CD4-positive, alpha-beta T cell treated with Interleukin-15 for 1 hour (primary cell): ENCODE measurements around the gene KIAA0319L.

ENCODE experiments used
- DNase-seq: peaks from one replicate; pipeline ENCODE4 v3.0.0-alpha.2; 2020

The KIAA0319L gene

GRCh38 chr1:35535243-35535642 is 22.0 kb downstream of the KIAA0319L start:
- no peak for DNase-seq

GRCh38 chr1:35533586-35533985 is 23.6 kb downstream of the KIAA0319L start:
- DNase-seq = no peak

DNA sequence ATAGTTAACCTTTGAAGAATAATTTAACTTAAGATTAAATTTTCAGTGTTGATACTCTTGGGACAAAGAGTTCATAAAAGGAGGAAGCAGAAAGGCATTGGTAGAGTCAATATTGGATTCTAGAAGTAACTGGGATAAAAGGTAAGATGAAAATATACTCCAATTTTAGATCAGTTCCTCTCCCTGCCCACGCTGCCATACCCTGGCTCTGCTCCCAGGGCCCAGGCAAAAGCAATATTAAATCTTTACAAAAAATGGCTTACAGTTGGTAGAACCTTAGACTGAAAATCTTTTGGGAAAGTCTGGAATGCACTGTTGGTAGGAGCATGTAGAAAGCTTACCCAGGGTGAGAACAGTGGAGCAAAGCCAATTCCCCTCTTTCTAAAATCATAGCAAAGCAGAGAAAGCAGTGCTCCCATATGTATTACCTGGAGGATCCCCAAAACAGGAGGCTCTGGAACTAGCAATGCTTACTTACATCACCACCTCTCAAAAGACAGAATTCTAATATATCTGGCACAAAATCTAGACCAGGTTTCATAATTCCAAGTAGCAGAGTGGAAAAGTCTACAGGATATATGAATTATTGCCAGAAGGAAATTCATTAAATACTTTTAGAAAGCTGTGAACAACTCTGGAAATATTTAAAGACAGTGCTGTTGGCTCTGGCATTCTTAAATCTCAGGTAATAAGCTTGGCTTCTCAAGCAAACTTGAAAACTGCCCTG is 24.5 kb downstream of the KIAA0319L start:
- no peak for DNase-seq

DNA sequence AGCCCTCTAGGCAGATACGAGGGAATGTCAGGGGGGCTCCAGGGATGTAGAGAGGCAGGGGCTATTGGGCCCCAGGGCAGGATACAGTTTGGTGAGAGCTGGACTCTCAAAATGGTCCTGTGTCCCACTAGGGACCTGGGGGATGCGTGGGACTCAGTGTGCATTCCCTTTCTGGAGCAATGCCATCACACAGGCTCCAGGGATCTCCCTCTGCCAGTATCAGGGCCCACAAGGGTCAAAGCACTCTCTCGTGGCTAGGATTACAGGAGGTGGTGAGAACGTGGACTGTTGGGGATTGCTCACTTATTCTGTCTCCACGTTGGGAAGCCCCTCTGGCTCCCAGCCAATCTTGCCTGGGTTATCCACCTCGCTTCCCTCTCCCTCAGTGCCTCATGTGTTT is 25.8 kb downstream of the KIAA0319L start:
- DNase-seq = no peak

DNA sequence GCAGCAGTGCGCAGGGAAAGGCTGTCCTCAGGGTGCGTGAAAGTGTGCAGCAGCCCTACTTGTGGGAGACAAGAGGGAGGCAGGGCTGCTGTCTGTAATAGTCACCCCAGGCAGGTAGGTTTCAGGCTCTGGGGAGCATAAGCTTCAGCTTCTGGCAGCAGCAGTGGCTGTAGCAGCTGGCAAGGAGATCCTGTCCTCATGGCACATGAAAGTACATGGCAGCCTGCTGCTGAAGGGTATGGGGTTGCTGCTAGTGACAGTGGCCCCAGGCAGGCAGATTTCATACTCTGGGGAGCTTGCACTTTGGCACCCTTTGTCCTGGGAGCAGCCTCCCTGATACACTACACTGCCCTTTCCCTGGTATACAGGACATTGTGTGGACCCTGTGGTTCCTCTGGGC is 26.3 kb downstream of the KIAA0319L start:
- no peak for DNase-seq

DNA sequence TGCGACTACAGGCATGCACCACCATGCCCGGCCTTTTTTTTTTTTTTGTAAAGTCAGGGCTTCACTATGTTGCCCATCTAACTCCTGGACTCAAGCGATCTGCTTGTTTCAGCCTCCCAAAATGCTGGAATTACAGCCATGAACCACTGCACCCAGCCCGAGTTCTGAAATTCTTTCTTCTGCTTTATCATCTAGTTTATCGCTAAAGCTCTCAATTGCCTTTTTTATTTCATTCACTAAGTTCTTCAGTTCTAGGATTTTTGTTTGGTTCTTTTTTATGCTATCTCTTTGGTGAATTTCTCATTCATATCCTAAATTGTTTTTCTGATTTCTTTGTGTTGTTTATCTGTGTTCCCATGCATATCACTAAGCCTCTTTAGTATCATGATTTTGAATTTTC is 27.0 kb downstream of the KIAA0319L start:
- no peak for DNase-seq

DNA sequence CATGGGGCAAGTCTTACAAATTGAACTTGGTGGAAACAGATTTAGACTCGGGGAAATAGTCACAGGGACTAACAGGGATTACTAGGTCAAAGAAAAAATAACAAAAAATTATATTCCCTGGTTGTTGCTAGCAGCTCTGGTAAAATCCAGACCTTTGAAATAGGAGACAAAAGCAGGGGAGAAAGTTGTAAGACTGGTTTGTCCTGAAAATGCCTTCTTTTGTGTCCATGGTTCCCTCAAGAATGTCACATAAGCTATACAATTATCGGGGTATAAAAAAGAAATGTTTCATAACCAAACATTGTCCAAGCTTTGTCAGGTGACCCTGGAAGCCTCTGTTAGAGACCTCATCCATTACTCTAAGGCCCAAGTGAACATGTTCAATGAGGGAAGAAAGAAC is 33.1 kb downstream of the KIAA0319L start:
- no peak for DNase-seq

DNA sequence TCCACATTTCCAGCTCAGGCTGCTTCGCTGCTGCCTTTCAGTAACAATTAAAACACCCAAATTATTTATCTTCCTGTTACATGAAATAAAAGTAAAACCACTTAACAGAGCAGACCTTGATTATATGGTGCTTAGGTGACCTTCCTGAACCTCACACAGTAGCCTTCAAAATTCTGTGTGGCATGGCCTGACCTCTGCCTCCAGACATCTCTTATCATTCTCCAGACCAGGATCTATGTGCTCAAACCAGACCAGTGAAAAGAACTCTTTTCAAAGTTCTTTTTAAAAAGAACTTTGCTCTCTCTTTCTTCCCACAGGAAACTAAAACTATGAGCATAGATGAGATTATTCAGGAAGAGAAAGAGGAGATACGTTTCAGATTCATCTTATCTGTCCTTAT is 37.8 kb downstream of the KIAA0319L start:
- DNase-seq = no peak

- DNase-seq = no peak
Measured at GRCh38 chr1:35518183-35518582, 39.0 kb downstream of the KIAA0319L start.

GRCh38 chr1:35511305-35511704 is 45.9 kb downstream of the KIAA0319L start:
- DNase-seq = no peak

- DNase-seq = no peak
Measured at GRCh38 chr1:35509558-35509957, 47.6 kb downstream of the KIAA0319L start.

DNA sequence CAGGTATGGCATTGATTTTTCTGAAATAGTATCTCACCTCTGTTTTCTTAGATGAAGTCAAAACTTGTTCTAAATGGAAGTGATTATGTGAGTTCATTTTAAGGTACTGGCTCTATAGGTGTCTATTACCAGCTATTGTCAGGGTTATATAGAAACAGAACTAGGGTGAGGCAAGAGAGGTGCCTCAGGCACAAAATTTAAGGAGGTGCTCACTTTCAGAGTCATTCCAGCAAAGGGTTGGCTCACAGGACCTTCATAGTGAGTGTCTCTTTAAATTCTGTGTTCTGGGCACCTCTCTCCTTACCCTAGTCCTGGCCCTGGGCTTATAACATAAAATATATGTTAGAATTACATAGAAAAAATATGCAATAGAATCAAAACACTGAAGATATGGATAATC is 49.3 kb downstream of the KIAA0319L start:
- DNase-seq = no peak

- no peak for DNase-seq
Measured at GRCh38 chr1:35506960-35507912, 50.0 kb downstream of the KIAA0319L start.

DNA sequence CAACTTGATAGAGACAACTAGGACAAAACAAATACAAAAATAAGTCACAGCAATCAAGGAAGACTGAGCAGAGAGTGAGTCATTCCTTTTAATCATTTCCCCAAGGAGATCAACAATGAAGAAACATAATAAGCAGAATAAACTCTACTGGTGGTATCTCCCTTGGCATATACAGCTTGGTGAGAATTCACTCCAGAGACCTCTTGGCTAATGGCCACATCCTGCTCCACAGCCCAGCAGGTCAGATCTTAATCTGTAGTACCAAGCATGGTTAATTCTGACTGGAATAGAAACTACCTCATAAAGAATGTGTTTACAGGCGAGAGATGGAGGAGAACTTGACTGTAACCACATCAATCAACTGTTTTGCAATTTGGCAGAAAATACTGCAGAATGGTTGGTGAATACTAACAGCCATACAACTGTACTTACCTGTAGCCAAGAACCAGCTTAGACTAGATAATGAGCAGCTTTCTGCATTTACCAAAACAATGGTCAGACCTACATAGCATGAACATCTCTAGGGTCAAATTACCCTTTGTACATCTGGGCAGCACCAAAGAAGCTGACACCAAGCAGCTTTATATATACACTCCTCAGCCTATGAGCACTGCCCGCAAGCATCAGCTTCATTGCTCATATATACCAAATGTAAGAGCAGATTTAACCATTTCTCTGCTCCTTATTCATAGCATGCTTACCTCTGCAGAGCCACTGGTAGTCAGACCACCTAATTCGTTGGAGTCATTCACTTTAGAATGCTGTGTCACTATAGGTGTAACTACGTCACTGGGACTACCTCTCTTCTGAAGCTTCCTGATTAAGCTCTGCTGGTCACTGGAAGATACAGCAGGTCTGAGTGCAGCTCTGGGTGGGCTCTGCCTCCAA is 51.0 kb downstream of the KIAA0319L start:
- DNase-seq = peak; percentile 42

DNA sequence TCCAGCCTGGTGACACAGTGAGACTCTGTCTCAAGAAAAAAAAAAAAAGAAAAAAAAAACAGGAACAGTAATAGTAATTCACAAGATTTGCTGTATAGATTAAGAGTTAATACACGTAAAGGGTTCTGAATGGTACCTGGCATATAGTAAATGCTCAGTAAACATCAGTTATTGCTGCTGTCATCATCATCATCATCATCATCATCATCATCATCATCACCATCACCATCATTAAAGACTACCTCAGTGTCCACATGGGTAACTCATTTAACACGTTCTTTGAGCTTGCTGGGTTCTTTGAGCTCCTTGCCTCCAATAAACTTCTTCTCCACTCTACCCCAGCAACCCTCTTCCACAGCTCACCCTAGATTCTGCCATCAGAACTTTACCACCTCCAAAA is 55.0 kb downstream of the KIAA0319L start:
- no peak for DNase-seq

- no peak for DNase-seq
Measured at GRCh38 chr1:35500439-35500838, 56.8 kb downstream of the KIAA0319L start.

- peak; percentile 57 for DNase-seq
Measured at GRCh38 chr1:35499652-35500176, 57.5 kb downstream of the KIAA0319L start.

- DNase-seq = no peak
Measured at GRCh38 chr1:35499231-35499630, 58.0 kb downstream of the KIAA0319L start.

DNA sequence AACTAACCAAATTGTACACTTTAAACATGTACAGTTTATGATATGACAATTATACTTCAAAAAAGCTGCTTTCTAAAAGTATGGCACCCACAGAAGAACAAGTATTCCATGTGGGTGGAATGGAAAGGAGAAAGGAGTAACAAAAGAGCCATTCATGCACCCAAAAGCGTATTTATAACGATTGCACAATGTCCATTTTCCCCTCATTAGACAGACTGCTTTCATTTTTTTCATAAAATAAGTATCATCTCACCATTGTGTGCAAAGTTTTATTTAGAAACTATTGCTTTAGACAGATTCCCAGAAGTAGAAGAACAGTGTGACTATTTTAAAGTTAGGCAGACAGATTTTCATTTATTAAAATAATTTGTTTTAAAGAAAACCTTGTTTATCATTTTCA is 59.6 kb downstream of the KIAA0319L start:
- DNase-seq = no peak

- no peak for DNase-seq
Measured at GRCh38 chr1:35490250-35490649, 67.0 kb downstream of the KIAA0319L start.

DNA sequence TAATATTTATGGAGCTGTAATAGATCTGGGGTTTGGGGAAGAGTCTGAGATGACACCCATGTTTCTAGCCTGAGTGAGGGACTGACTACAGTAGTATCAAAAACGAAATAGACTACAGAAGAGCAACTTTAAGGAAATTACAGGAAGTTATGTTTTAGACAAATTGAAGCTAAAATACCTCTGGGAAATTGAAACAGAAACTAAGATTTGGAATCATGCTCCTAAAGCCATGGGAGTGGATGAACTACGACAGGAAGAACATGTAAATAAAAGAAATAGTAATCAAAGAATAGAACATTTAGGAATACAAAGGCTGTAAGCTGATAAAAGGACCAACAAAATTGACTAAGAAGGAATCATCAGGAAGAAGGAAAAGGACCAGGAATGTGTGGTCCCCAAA is 68.9 kb downstream of the KIAA0319L start:
- no peak for DNase-seq

DNA sequence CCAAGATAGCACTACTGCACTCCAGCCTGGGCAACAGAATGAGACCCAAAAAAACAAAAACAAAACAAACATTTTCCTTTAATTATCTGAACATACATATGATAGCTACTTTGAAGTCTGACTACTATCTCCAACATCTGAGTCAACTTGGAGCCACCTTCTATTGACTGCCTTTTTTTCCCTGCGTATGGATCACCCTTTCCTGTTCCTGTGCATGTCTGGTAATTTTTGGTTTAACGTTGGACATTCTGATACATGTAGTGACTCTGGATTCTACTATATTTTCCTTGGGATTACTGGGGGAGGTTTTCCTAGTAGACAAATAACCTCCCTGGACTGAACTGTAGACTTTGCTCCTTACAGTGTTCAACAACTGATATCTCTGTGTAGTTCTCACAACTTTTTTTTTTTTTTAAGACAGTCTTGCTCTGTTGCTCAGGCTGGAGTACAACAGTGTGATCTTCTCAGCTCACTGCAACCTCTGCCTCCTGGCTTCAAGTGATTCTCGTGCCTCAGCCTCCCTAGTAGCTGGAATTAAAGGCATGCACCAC is 70.3 kb downstream of the KIAA0319L start:
- DNase-seq = no peak

DNA sequence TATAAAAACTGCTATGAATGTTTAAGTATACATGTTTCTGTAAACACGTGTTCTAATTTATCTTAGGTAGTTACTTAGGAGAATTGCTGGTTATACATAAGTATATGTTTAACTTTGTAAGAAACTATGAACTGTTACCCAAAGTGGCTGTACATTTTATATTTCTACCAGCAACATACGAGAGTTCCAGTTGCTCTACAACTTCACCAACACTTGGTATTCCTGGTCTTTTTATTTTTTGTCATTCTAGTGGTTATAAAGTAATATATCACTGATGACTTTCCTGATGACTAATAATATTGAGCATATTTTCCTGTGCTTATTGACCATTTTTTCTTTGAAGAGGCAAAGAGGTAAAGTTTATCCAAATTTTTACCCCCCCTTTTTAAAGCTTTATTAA is 76.0 kb downstream of the KIAA0319L start:
- DNase-seq = no peak
